Ectodermal cell (in vitro differentiated cells): ENCODE results near the gene MYH10.

ENCODE experiments used
- H3K27ac ChIP-seq: 2 replicates; pipeline ENCODE4 v1.7.0; 2013; ENCODE audit warnings: mild to moderate bottlenecking, low read depth, low read length; ENCODE audit not compliant: insufficient read depth, poor library complexity, severe bottlenecking
- H3K27me3 ChIP-seq: 2 replicates; pipeline ENCODE4 v1.7.0; 2013; ENCODE audit warnings: mild to moderate bottlenecking, low read length; ENCODE audit not compliant: insufficient read depth, control insufficient read depth, poor library complexity, severe bottlenecking
- H3K36me3 ChIP-seq: one replicate; pipeline ENCODE4 v1.7.0; 2013; ENCODE audit warnings: low read length; ENCODE audit not compliant: control insufficient read depth, insufficient read depth
- H3K4me1 ChIP-seq: one replicate; pipeline ENCODE4 v1.7.0; 2013; ENCODE audit warnings: low read length; ENCODE audit not compliant: control insufficient read depth, insufficient read depth
- H3K4me3 ChIP-seq: 2 replicates; pipeline ENCODE4 v1.7.0; 2013; ENCODE audit warnings: low read depth, low read length, control low read depth; ENCODE audit not compliant: insufficient read depth
- H3K9me3 ChIP-seq: 2 replicates; pipeline ENCODE4 v1.7.0; 2013; ENCODE audit warnings: mild to moderate bottlenecking, low read length, moderate library complexity; ENCODE audit not compliant: control insufficient read depth
- WGBS, 2 experiments: methylation state at CpG; one replicate each; pipeline ENCODE4 v1.1.7; 2013; ENCODE audit warnings: missing lambda C conversion rate in 2 of 2; 5-methylcytosine and 5-hydroxymethylcytosine counted together

The MYH10 gene

DNA sequence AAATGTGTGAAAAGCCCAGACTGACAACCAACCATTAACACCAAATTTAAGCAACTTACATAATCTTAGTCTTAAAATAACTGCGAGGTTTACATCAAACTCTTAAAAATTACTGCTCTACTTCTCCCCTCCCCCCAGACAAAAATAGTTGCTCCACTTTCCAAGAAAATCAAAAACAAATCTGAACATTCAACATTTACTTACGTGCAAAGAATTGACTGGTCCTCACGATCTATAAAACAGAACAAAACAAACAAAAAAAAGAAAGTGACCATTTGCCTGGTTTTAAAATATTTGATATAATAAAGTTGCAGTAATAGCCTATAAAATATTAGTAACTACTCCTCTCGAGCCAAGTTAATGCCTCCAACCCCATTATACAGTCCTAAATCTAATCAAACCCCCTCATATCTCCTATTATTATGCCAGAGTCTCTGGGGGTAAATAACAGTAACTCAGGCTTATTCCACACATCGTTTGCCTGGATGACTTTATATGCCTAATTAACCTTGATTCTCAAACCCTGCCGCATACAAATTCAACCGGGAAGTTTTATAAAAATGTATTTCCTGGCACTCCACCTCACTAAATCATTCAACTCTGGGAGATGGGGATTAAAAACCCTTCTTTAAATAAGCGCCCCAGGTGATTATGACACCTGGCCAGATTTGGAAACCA, 41.5 kb downstream of the MYH10 start:
- WGBS, 2 experiments = 83 to 95% methylated on average over 7 to 8 of the region's 8 CpGs
- Histone ChIP-seq H3K36me3 (peaks cover 6% of the 10 kb centered on the region), H3K27ac (no peak overlapping the region), H3K9me3 (no peaks in the 10 kb centered on the region), H3K4me1 (no peaks in the 10 kb centered on the region), H3K27me3 (no peaks in the 10 kb centered on the region), H3K4me3 (no peak overlapping the region)

DNA sequence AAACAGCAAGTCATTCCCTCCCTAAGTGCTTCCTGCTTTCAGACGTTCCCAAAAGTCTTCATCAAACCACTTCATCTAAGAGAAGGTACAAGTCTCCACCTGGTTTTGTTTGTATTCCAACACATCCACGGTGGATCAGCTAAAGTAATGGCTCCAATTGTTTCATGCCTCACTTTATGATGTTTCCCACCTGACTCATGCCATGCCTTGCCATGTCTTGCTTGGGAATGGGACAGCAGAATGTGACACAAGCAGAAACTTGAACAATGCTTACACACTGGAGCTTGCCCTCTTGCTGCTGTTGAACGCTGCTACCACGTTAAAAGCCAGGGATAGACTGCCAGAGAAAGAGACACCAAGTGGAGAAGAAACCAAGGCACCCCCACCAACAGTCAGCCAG, 43.8 kb downstream of the MYH10 start:
- Histone ChIP-seq H3K9me3 (no peaks in the 10 kb centered on the region), H3K4me3 (no peak overlapping the region), H3K36me3 (peaks cover 6% of the 10 kb centered on the region), H3K27ac (no peak overlapping the region), H3K27me3 (no peaks in the 10 kb centered on the region), H3K4me1 (no peaks in the 10 kb centered on the region)
- WGBS, 2 experiments = 92 to 94% methylated on average over 4 of the region's 4 CpGs

- Histone ChIP-seq H3K4me1 (no peaks in the 10 kb centered on the region), H3K27ac (no peak overlapping the region), H3K9me3 (no peaks in the 10 kb centered on the region), H3K36me3 (peaks cover 6% of the 10 kb centered on the region), H3K4me3 (no peak overlapping the region), H3K27me3 (no peaks in the 10 kb centered on the region)
- WGBS, 2 experiments = 76 to 83% methylated on average over 1 of the region's 1 CpG
Observed at GRCh38 chr17:8585911-8586310, 44.6 kb downstream of the MYH10 start.

DNA sequence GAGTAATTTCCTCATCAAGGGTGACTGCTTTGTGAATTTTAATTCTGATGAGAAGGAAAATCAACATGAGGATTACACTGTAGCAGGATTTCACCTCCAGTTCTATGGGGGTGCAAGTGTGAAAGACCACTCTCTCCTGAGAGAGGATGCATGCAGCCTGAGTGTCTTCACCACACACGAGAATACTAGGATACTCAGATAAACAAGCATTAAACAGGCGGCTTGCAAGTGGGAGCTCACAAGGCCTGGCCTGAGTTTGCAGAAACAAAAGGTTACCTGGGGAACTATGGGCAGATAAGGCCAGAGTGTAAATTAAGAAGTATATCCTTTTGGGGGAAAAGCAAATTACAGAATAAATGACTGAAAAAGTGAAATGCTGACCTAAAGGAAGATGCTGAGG, 46.6 kb downstream of the MYH10 start:
- WGBS, 2 experiments = 90 to 95% methylated on average over 2 of the region's 2 CpGs
- H3K4me1 ChIP-seq = no peaks in the 10 kb centered on the region
- no peak overlapping the region for H3K4me3 ChIP-seq
- H3K36me3 ChIP-seq = peaks cover 10% of the 10 kb centered on the region
- no peaks in the 10 kb centered on the region for H3K9me3 ChIP-seq
- H3K27me3 ChIP-seq = no peaks in the 10 kb centered on the region
- H3K27ac ChIP-seq = no peak overlapping the region

- no peak overlapping the region for H3K4me3 ChIP-seq
- no peak overlapping the region for H3K27ac ChIP-seq
- WGBS, 2 experiments = 88 to 93% methylated on average over 4 of the region's 5 CpGs
- no peaks in the 10 kb centered on the region for H3K9me3 ChIP-seq
- H3K4me1 ChIP-seq = no peaks in the 10 kb centered on the region
- peaks cover 4% of the 10 kb centered on the region for H3K36me3 ChIP-seq
- H3K27me3 ChIP-seq = no peaks in the 10 kb centered on the region
Observed at GRCh38 chr17:8580952-8581658, 49.4 kb downstream of the MYH10 start.

DNA sequence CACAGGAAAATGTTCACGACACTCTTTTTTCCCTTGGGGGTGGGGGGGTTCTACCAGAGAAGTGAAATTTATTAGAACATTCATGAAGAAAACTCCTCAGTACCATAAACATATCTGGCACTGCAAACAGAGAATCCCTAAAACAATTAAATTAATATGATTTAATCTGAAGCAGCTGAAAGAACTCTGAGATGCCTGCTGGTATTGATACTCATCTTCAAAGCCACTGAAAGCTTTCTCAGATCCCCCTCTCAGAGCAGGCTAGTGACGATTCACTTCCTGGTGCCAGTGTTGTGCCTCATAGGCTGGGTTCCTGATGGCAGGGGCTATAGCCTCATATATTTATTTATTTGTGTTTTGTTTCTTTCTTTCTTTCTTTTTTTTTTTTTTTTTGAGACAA, 52.7 kb downstream of the MYH10 start:
- WGBS, 2 experiments = 86 to 95% methylated on average over 1 to 2 of the region's 2 CpGs
- Histone ChIP-seq H3K9me3 (no peaks in the 10 kb centered on the region), H3K4me1 (no peaks in the 10 kb centered on the region), H3K36me3 (peaks cover 10% of the 10 kb centered on the region), H3K27me3 (no peaks in the 10 kb centered on the region), H3K4me3 (no peak overlapping the region), H3K27ac (no peak overlapping the region)

GRCh38 chr17:8576559-8577294, 53.8 kb downstream of the MYH10 start:
- 89 to 98% methylated on average over 3 of the region's 3 CpGs for WGBS, 2 experiments
- Histone ChIP-seq H3K4me3 (no peak overlapping the region), H3K9me3 (no peaks in the 10 kb centered on the region), H3K36me3 (peaks cover 10% of the 10 kb centered on the region), H3K27me3 (no peaks in the 10 kb centered on the region), H3K4me1 (no peaks in the 10 kb centered on the region), H3K27ac (no peak overlapping the region)

DNA sequence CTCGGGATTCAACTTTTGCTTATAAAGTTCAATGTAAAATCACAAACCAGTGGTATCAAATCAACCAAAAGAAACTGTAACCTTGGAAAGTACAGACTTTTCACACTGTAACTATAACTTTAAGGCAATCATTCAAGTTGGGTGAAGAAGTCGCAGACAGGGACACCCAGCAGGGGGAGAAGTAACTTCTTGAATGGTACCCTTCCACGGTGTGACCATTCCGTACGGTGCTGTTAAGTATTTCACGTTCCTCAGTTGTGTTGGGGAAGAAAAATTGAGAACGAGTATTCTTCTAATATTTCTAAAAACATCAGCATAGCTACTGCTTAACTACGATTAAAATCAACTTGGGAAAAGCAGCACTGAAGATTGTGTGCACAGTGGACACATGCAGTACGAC, 55.8 kb downstream of the MYH10 start:
- Histone ChIP-seq H3K4me1 (no peaks in the 10 kb centered on the region), H3K36me3 (peaks cover 10% of the 10 kb centered on the region), H3K27me3 (no peaks in the 10 kb centered on the region), H3K4me3 (no peak overlapping the region), H3K27ac (no peak overlapping the region), H3K9me3 (no peaks in the 10 kb centered on the region)
- 92 to 95% methylated on average over 9 of the region's 9 CpGs for WGBS, 2 experiments

DNA sequence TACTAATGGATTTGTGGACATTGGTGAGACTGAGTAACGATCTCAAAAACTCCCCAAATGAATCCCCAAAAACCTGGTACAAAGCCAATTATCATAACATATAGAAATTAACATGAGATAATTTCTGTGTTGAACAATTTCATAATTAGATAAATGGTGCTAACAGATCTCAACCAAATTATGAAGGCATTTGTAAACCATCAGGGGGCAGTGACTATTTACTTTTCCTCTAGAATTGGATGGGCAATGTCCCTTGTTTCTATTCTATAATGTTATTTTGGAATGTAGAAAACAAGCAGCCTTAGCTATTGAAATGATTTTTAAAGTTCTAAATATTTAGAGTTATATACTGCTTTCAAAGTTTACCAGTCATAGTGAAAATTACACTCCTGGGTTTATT, 57.8 kb downstream of the MYH10 start:
- 91% methylated on average over 1 of the region's 1 CpG; no CpG with 5 or more reads in 1 of the 2 experiments for WGBS, 2 experiments
- no peaks in the 10 kb centered on the region for H3K4me1 ChIP-seq
- H3K9me3 ChIP-seq = no peaks in the 10 kb centered on the region
- no peak overlapping the region for H3K27ac ChIP-seq
- no peak overlapping the region for H3K4me3 ChIP-seq
- H3K27me3 ChIP-seq = no peaks in the 10 kb centered on the region
- peaks cover 20% of the 10 kb centered on the region for H3K36me3 ChIP-seq

- Histone ChIP-seq H3K36me3 (peaks cover 27% of the 10 kb centered on the region), H3K27ac (no peak overlapping the region), H3K9me3 (no peaks in the 10 kb centered on the region), H3K4me3 (no peak overlapping the region), H3K27me3 (no peaks in the 10 kb centered on the region), H3K4me1 (no peaks in the 10 kb centered on the region)
- 83 to 93% methylated on average over 4 to 7 of the region's 7 CpGs for WGBS, 2 experiments
Observed at GRCh38 chr17:8563981-8564602, 66.4 kb downstream of the MYH10 start.
